Effector memory CD4-positive, alpha-beta T cell (primary cell): ENCODE data around the gene ARAF.

Source experiments
- DNase-seq, 3 donors: peaks; one replicate each; pipeline ENCODE4 v3.0.0-alpha.2; 2020
- H3K27ac ChIP-seq: 2 replicates; pipeline ENCODE4 v1.7.0; 2013; ENCODE audit warnings: mild to moderate bottlenecking, low read length, moderate library complexity; ENCODE audit not compliant: insufficient read depth, poor library complexity, severe bottlenecking
- H3K27me3 ChIP-seq: replicated peaks from 2 replicates; pipeline ENCODE4 v1.7.0; 2013; ENCODE audit warnings: mild to moderate bottlenecking, low read length; ENCODE audit not compliant: insufficient read depth, control insufficient read depth, poor library complexity, severe bottlenecking
- H3K36me3 ChIP-seq: 2 replicates; pipeline ENCODE4 v1.7.0; 2013; ENCODE audit warnings: mild to moderate bottlenecking, low read length, moderate library complexity; ENCODE audit not compliant: control insufficient read depth, insufficient read depth
- H3K4me1 ChIP-seq: 2 replicates; pipeline ENCODE4 v1.7.0; 2013; ENCODE audit warnings: low read length, mild to moderate bottlenecking; ENCODE audit not compliant: control insufficient read depth, insufficient read depth, poor library complexity, severe bottlenecking
- H3K4me3 ChIP-seq: 2 replicates; pipeline ENCODE4 v1.7.0; 2013; ENCODE audit warnings: low read length, low read depth, mild to moderate bottlenecking; ENCODE audit not compliant: insufficient read depth, poor library complexity, severe bottlenecking
- H3K9me3 ChIP-seq: 2 replicates; pipeline ENCODE4 v1.7.0; 2013; ENCODE audit warnings: mild to moderate bottlenecking, low read length, moderate library complexity; ENCODE audit not compliant: control insufficient read depth

Gene ARAF

DNA sequence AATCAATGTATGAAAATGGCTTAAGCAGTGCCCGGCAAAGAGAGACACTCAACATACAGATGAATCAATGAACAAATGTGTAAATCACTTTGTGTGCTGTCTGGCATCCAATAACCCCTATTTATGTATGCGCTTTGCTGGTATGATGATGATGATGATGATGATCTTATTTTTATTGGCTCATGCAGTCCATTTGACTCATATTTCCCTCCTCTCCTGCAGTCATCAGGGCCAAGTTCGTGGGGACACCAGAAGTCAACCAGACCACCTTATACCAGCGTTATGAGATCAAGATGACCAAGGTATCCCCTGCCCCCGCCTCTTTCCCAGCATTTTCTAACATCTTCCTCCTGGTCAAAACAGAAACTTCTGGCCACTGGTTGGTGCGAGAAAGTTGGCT is 23.7 kb downstream of the ARAF start:
- H3K36me3 ChIP-seq: no peaks in the 10 kb centered on the region
- no peak overlapping the region for H3K27ac ChIP-seq
- no peak for DNase-seq
- H3K9me3 ChIP-seq: no peaks in the 10 kb centered on the region
- no peak overlapping the region for H3K4me3 ChIP-seq
- no peaks in the 10 kb centered on the region for H3K27me3 ChIP-seq
- peaks cover 4% of the 10 kb centered on the region for H3K4me1 ChIP-seq

DNA sequence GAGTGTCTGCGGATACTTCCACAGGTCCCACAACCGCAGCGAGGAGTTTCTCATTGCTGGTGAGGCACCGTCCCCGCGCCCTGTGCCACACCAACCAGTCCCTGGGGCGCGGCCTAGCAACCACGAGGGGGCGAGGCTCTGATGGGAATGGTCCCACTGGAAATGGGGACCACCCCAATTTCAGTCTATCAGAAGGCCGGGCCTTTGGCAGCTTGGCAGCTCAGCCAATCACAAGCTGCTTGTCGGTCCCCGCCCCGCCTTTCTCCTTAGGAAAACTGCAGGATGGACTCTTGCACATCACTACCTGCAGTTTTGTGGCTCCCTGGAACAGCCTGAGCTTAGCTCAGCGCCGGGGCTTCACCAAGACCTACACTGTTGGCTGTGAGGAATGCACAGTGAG is 24.3 kb downstream of the ARAF start:
- Histone ChIP-seq H3K27me3 (no peaks in the 10 kb centered on the region), H3K27ac (no peak overlapping the region), H3K9me3 (no peaks in the 10 kb centered on the region), H3K4me1 (peaks cover 4% of the 10 kb centered on the region), H3K4me3 (no peak overlapping the region), H3K36me3 (no peaks in the 10 kb centered on the region)
- no peak for DNase-seq

DNA sequence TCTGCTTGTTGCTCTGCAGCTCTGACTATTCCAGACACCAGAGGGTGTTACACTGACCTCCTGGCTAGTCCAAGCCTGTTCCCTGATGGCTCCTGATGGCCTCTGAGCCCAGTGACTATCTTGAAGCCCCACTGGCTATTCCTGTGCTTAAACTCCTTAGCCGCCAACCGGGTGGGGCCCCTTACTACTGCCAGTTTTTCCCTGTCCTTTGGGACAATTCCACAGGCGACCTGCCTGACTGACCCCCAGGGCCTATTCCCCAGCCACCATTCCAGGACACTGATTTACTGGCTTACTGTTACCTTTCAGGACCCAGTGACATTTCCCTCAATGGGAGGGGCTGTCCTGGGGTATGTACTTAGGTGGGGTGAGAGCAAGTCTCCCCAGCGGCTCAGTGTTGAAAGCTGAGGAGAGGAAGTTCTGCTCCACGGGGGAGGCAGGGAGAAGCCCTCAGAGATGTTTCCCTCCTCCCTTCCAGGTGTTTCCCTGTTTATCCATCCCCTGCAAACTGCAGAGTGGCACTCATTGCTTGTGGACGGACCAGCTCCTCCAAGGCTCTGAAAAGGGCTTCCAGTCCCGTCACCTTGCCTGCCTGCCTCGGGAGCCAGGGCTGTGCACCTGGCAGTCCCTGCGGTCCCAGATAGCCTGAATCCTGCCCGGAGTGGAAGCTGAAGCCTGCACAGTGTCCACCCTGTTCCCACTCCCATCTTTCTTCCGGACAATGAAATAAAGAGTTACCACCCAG is 25.2 kb downstream of the ARAF start:
- Histone ChIP-seq H3K27ac (no peak overlapping the region), H3K27me3 (no peaks in the 10 kb centered on the region), H3K4me1 (peaks cover 4% of the 10 kb centered on the region), H3K4me3 (no peak overlapping the region), H3K9me3 (no peaks in the 10 kb centered on the region), H3K36me3 (no peaks in the 10 kb centered on the region)
- DNase-seq: no peak

DNA sequence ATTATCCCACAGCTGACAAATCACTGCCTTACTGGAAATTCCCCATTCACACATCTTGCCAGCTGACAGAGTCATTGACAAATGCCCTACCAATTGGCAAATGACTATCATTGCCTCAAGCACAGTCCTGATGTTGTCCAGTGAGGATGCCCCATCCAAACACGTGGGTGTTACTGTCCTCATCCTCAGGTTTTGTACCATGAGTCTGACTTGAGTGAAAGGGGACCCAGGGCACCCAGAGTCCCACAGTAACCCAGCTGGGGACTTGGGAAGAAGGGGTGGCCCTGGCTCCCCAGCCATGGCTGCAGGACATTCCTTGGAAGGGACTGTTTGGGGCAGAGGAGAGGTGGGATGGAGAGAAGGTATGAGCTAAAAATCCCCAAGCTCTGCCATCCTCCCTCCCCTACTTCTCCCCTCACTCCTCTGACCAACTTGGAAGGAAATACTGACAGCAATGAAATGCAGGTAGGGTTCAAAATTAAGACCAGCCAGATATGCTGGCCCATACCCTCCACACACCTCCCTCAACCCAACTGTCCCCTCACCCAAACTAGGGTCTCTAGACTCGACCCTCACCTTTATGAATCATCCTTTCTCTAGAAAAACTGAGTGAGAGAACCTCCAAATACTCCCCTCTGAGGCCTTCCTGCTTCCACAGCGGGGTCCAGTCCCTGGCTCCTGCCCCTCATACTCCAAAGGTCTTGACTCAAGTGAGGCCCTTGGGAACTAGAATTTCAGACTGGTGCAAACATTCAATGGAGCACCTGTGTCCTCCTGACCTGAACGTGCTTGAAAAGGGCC is 26.3 kb downstream of the ARAF start:
- H3K4me3 ChIP-seq: no peak overlapping the region
- no peak overlapping the region for H3K27ac ChIP-seq
- H3K36me3 ChIP-seq: no peaks in the 10 kb centered on the region
- no peaks in the 10 kb centered on the region for H3K4me1 ChIP-seq
- DNase-seq: no peak
- no peaks in the 10 kb centered on the region for H3K9me3 ChIP-seq
- no peaks in the 10 kb centered on the region for H3K27me3 ChIP-seq

DNA sequence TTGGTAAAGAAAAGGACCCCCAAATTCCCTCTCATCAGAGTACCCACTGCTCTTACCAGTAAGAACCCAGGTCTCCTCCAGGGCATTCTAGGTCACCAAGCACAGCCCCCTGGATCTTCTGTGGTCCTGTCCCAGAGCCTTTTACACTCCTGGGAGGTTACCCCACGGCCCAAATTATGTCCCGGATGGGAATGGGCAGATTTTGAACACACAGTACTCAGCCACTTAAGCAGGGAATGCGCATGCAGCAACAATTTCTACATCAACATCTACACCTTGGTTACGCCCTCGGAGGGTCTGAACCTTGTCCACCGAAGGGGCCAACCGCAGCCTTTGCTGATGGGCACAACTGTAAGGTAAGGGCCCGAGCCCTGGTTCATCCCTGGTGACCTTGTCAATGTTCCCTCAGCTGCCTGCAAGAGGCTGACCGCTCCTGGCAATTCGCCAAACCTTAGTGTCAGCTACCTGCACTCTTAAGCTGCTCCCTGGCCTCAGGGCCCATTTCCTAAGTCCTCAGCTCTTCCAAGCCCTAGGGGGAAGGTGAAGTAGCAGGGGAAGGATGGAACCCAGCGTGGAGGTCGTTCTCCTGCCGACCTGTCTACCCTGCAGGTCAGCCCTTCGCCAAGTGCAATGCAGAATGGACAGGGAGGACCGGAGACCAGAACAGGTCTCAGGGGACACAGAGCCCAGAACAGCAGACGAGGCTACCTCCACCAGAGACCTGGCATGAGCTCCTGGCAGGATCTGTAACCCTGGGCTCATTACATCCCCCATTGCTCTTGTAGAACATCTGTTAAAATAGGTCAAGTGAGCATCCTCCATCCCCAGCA is 27.1 kb downstream of the ARAF start:
- Histone ChIP-seq H3K4me1 (no peaks in the 10 kb centered on the region), H3K36me3 (no peaks in the 10 kb centered on the region), H3K4me3 (no peak overlapping the region), H3K27me3 (no peaks in the 10 kb centered on the region), H3K9me3 (no peaks in the 10 kb centered on the region), H3K27ac (no peak overlapping the region)
- no peak for DNase-seq

- Histone ChIP-seq H3K36me3 (no peaks in the 10 kb centered on the region), H3K9me3 (no peaks in the 10 kb centered on the region), H3K4me3 (no peak overlapping the region), H3K4me1 (no peaks in the 10 kb centered on the region), H3K27me3 (no peaks in the 10 kb centered on the region), H3K27ac (no peak overlapping the region)
- DNase-seq: no peak
Measured at GRCh38 chrX:47590984-47591383, 30.0 kb downstream of the ARAF start.

GRCh38 chrX:47593522-47593921 is 32.5 kb downstream of the ARAF start:
- H3K9me3 ChIP-seq: peaks cover 4% of the 10 kb centered on the region
- H3K4me1 ChIP-seq: no peaks in the 10 kb centered on the region
- no peak for DNase-seq
- H3K4me3 ChIP-seq: no peak overlapping the region
- H3K27ac ChIP-seq: no peak overlapping the region
- H3K36me3 ChIP-seq: no peaks in the 10 kb centered on the region
- no peaks in the 10 kb centered on the region for H3K27me3 ChIP-seq

DNA sequence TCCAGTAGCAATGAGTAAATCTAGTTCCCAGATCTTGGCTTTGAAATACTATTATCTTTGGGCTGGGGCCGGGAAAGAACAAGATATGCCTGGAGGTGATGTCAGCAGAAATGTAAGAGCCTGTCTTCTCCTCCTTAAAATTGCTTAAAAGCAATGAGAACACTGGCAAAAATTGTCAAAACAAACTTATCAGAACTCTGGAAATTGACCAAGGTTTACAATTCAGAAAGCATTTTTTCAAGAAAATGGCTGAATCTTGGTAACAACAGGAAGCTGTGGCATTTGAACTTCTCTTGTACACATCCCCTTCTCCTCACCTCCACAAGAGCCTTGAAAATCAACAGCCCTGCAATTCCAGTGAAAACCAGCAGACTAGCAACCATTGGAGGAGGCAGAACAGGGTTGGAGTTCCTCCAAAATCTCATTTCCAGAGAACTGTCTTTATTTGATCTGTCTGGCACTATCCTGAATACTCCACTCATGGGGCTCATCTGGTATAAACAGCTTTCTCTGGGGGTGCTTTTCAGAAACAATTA is 34.8 kb downstream of the ARAF start:
- peaks cover 4% of the 10 kb centered on the region for H3K9me3 ChIP-seq
- no peaks in the 10 kb centered on the region for H3K36me3 ChIP-seq
- no peaks in the 10 kb centered on the region for H3K27me3 ChIP-seq
- no peak for DNase-seq
- no peak overlapping the region for H3K4me3 ChIP-seq
- H3K4me1 ChIP-seq: no peaks in the 10 kb centered on the region
- H3K27ac ChIP-seq: no peak overlapping the region

DNA sequence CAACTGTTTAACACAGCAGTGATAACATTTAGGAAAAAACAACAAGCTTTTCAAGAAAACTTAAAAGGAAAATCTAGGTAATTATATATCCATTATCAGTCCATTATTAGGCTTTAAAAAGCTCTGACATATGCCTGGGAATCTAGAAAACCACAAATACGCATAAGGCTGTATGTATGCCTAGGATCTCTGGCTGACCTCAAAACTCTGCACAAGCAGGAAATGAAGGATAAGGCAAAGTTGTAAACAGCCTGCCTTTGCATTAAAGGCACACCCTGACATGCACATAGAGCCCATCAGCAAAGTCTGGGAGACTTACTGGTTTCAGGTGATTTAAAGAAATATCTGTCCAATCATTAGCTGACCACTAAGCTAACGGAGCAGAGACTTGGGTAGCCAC is 35.3 kb downstream of the ARAF start:
- H3K36me3 ChIP-seq: no peaks in the 10 kb centered on the region
- no peak overlapping the region for H3K4me3 ChIP-seq
- no peaks in the 10 kb centered on the region for H3K4me1 ChIP-seq
- no peak for DNase-seq
- no peak overlapping the region for H3K27ac ChIP-seq
- H3K27me3 ChIP-seq: no peaks in the 10 kb centered on the region
- H3K9me3 ChIP-seq: peaks cover 4% of the 10 kb centered on the region
